Panc1 (cell line): ENCODE results near the gene SNAP47. TPM values are rescaled to one million over a fixed set of nuclear protein-coding genes. Genes with fewer than 3 reads are reported as not detected.

Experiments
- ATAC-seq: fragments of 200-7000 bp; cut with Tn5 transposase; 2 replicates; pipeline ENCODE4 v1.9.1; 2020; ENCODE audit warnings: mild to moderate bottlenecking, moderate library complexity
- BruUV-seq: library from RNA; stranded (reverse); fragments of 400-500 nt; replicated peaks from 2 replicates; lab custom pipeline; 2021; lab: Mats Ljungman, UMichigan
- CTCF ChIA-PET: fragments of 300-600 bp; sonication (Branson Sonifier 250); formaldehyde crosslinking; loops from one replicate; lab custom pipeline; 2022; ENCODE audit warnings: antibody characterized with exemption; lab: Charles Lee
- POLR2A ChIA-PET: fragments of 300-600 bp; sonication (Branson Sonifier 250); formaldehyde crosslinking; loops from one replicate; lab custom pipeline; 2022; ENCODE audit warnings: antibody characterized with exemption; lab: Charles Lee
- DNase-seq: peaks from one replicate; pipeline ENCODE4 v3.0.0-alpha.2; 2010; ENCODE audit warnings: low read depth, low spot score
- H3K27ac ChIP-seq: 2 replicates; pipeline ENCODE4 v1.5.1; 2011; ENCODE audit warnings: mild to moderate bottlenecking, low read length, inconsistent platforms
- H3K27me3 ChIP-seq: fragments of 200-500 bp; sonication (Bioruptor generic); 2 replicates; pipeline ENCODE4 v1.6.0; 2014; ENCODE audit warnings: low read length, inconsistent platforms; ENCODE audit not compliant: control insufficient read depth, insufficient read depth
- H3K36me3 ChIP-seq: fragments of 200-500 bp; sonication (Bioruptor generic); 2 replicates; pipeline ENCODE4 v1.5.1; 2014; ENCODE audit warnings: inconsistent platforms, mild to moderate bottlenecking, low read length, moderate library complexity; ENCODE audit not compliant: control insufficient read depth, insufficient read depth
- H3K4me1 ChIP-seq: 2 replicates; pipeline ENCODE4 v1.5.1; 2011; ENCODE audit warnings: inconsistent platforms, mild to moderate bottlenecking, low read length, moderate library complexity; ENCODE audit not compliant: control insufficient read depth, insufficient read depth
- H3K4me3 ChIP-seq, 2 experiments: 2 replicates each; pipeline ENCODE4 v1.5.1; 2011 to 2012; ENCODE audit warnings: low read depth in 2 of 2, low read length in 2 of 2, mild to moderate bottlenecking in 2 of 2, inconsistent platforms in 1 of 2, moderate library complexity in 1 of 2
- H3K9me3 ChIP-seq: fragments of 200-500 bp; sonication (Bioruptor generic); 2 replicates; pipeline ENCODE4 v1.5.1; 2014; ENCODE audit warnings: low read depth, mild to moderate bottlenecking, inconsistent platforms, low read length, moderate library complexity; ENCODE audit not compliant: control insufficient read depth, insufficient read depth
- POLR2AphosphoS5 ChIP-seq: IDR thresholded peaks from 2 replicates; pipeline ENCODE4 v1.6.1; 2012; ENCODE audit warnings: mild to moderate bottlenecking, low read depth, low read length, moderate library complexity
- SIN3A ChIP-seq: IDR thresholded peaks from 2 replicates; pipeline ENCODE4 v1.6.1; 2012; ENCODE audit warnings: low read depth, mild to moderate bottlenecking, low read length, moderate library complexity, borderline replicate concordance; ENCODE audit not compliant: insufficient read depth
- TCF7L2 ChIP-seq: IDR thresholded peaks from 2 replicates; pipeline ENCODE4 v1.6.1; 2011; ENCODE audit warnings: mild to moderate bottlenecking, low read depth, low read length, inconsistent platforms
- in situ Hi-C: cut with HindIII; loops from 2 replicates; pipeline ENCODE4 v1.10.0; 2016; ENCODE audit warnings: low sequenced_read_pairs, low pct_unique_long_range_greater_than_20kb
- intact Hi-C: fragments of 100-400 bp; cut with micrococcal nuclease; formaldehyde crosslinking; loops from one replicate; pipeline ENCODE4 v1.10.0; 2022; ENCODE audit not compliant: unreplicated experiment
- total RNA-seq: library from RNA; stranded (reverse); gene quantifications from one replicate; pipeline ENCODE4 v1.2.1, GENCODE V29; 2021; ENCODE audit not compliant: unreplicated experiment
- TF ChIP-seq, protein P1 (sequence below), 2 experiments: IDR thresholded peaks; 2 replicates each; pipeline ENCODE4 v1.6.1; 2011 to 2012; ENCODE audit warnings: low read depth in 2 of 2, control low read depth in 1 of 2, low read length in 1 of 2, mild to moderate bottlenecking in 1 of 2, moderate library complexity in 1 of 2; ENCODE audit not compliant: insufficient read depth in 1 of 2
- TF ChIP-seq, protein P2 (sequence below): fragments of 450-650 bp; IDR thresholded peaks from 2 replicates; pipeline ENCODE4 v1.5.1; 2017; ENCODE audit warnings: mild to moderate bottlenecking

SNAP47 gene
- total RNA-seq, 1 experiment from 2014 or later = 55.6 TPM

DNA sequence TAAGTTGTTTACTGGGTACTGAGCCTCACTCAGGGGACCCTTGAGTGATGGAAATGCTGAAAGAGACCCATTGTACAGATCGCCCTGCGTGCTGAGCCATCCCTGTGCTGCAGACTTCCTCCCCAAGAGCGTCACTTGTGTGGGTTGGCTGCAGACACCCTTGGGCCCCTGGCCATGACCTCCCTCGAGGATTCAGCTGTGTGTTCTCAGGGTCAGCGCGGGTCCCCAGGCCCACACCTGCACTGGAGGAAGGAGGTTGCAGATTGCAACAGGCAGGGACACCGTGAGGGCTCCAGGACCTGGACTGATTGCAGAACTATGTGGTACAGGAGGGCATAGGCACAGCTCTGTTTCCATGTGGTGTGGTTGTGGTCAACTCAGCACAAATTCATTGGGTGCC lies 4.4 kb downstream of the SNAP47 start:
- ChIA-PET CTCF (no interaction called here), POLR2A (no interaction called here)
- no peaks in the 10 kb centered on the region for H3K27me3 ChIP-seq
- no peaks in the 10 kb centered on the region for H3K9me3 ChIP-seq
- H3K36me3 ChIP-seq = no peaks in the 10 kb centered on the region; the same call in none of the 2 replicates
- no peak for TF ChIP-seq TCF7L2
- no peak for TF ChIP-seq SIN3A
- no peak for TF ChIP-seq POLR2AphosphoS5
- TF ChIP-seq, protein P1, sequence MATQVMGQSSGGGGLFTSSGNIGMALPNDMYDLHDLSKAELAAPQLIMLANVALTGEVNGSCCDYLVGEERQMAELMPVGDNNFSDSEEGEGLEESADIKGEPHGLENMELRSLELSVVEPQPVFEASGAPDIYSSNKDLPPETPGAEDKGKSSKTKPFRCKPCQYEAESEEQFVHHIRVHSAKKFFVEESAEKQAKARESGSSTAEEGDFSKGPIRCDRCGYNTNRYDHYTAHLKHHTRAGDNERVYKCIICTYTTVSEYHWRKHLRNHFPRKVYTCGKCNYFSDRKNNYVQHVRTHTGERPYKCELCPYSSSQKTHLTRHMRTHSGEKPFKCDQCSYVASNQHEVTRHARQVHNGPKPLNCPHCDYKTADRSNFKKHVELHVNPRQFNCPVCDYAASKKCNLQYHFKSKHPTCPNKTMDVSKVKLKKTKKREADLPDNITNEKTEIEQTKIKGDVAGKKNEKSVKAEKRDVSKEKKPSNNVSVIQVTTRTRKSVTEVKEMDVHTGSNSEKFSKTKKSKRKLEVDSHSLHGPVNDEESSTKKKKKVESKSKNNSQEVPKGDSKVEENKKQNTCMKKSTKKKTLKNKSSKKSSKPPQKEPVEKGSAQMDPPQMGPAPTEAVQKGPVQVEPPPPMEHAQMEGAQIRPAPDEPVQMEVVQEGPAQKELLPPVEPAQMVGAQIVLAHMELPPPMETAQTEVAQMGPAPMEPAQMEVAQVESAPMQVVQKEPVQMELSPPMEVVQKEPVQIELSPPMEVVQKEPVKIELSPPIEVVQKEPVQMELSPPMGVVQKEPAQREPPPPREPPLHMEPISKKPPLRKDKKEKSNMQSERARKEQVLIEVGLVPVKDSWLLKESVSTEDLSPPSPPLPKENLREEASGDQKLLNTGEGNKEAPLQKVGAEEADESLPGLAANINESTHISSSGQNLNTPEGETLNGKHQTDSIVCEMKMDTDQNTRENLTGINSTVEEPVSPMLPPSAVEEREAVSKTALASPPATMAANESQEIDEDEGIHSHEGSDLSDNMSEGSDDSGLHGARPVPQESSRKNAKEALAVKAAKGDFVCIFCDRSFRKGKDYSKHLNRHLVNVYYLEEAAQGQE (IDR thresholded peaks at IDR 0.05; ENCODE audit: insufficient read depth in 1 of 2, low read depth in 2 of 2, low read length in 1 of 2) = no peak
- TF ChIP-seq, protein P2, sequence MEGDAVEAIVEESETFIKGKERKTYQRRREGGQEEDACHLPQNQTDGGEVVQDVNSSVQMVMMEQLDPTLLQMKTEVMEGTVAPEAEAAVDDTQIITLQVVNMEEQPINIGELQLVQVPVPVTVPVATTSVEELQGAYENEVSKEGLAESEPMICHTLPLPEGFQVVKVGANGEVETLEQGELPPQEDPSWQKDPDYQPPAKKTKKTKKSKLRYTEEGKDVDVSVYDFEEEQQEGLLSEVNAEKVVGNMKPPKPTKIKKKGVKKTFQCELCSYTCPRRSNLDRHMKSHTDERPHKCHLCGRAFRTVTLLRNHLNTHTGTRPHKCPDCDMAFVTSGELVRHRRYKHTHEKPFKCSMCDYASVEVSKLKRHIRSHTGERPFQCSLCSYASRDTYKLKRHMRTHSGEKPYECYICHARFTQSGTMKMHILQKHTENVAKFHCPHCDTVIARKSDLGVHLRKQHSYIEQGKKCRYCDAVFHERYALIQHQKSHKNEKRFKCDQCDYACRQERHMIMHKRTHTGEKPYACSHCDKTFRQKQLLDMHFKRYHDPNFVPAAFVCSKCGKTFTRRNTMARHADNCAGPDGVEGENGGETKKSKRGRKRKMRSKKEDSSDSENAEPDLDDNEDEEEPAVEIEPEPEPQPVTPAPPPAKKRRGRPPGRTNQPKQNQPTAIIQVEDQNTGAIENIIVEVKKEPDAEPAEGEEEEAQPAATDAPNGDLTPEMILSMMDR = no peak
- H3K4me1 ChIP-seq = no peaks in the 10 kb centered on the region; the same call in 1 of the 2 replicates
- in situ Hi-C loops (no loop called here), intact Hi-C loops (no loop called here)
- H3K27ac ChIP-seq = no peak overlapping the region
- ATAC-seq (no peak), DNase-seq (no peak)
- BruUV-seq = no TSS peak
- H3K4me3 ChIP-seq = no peak overlapping the region

DNA sequence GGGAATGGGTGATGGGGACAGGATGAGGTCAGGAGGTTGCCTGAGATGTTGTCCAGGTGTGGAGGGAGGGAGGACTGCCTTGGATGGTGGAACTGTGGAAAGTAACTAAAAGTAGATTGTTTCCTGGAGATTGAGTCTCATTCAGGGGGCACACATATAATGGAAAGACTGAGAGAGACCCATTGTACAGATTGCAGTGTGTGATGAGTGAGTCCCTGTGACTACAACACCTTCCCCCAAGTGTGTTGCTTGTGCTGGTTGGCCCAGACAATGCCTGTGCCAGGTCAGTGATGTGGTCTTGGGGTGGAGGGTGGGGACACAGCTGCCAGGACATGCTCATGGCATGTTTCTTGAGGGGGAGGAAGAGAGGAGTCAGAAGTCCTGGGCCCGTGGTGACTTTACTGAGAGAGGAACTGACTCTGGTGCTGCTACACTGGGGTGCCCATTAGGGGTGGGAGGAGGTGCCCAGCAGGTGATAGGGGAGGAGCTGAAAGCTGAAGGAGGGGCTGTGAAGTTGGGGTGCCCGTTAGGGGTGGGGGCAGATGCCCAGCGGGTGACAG lies 5.2 kb downstream of the SNAP47 start:
- ATAC-seq = no peak
- intact Hi-C loops = no loop called here
- POLR2A ChIA-PET = interaction anchor here (0.6 kb wide), 1 partner anchor 12 kb away, joined by 3 read pairs; no protein-coding TSS in a partner anchor
- no peak for DNase-seq
- Histone ChIP-seq H3K4me1 (no peaks in the 10 kb centered on the region; the same call in 1 of the 2 replicates), H3K9me3 (no peaks in the 10 kb centered on the region), H3K36me3 (no peaks in the 10 kb centered on the region; the same call in none of the 2 replicates), H3K27ac (no peak overlapping the region), H3K4me3 (no peak overlapping the region), H3K27me3 (no peaks in the 10 kb centered on the region)
- CTCF ChIA-PET = no interaction called here
- TF ChIP-seq SIN3A (no peak), POLR2AphosphoS5 (no peak), TCF7L2 (no peak)
- TF ChIP-seq, protein P2 = no peak
- TF ChIP-seq, protein P1 (IDR thresholded peaks at IDR 0.05; ENCODE audit: insufficient read depth in 1 of 2, low read depth in 2 of 2, low read length in 1 of 2) = no peak
- no TSS peak for BruUV-seq
- in situ Hi-C loops = no loop called here
